ELR (cell line): ENCODE data around the gene PTPRN2.

Experiments
- DNase-seq: peaks from one replicate; pipeline ENCODE4 v3.0.0-alpha.2; 2015; ENCODE audit warnings: low read depth

The PTPRN2 gene

GRCh38 chr7:158067219-158067930, 520.2 kb downstream of the PTPRN2 start:
- no peak for DNase-seq

DNA sequence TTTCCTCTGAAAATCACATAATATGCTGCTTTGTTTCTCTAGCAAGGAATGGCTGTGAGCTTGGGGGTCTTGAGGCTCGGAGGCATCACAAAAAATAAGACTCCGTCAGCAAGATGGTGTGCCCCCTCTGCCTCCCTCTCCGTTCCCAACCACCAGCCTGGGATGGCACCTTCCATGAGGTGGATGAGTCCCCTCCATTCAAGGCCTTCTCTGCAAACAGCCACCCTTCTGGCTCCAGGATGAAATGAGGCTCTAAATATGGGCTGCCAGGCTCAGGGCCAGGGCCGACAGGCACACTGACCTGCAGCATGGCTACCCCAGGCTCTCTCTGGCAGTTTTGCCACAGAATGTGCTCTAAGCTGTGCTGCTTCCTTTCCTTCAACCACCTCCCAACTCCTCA, 521.5 kb downstream of the PTPRN2 start:
- DNase-seq, result no peak

GRCh38 chr7:158065340-158065739, 522.3 kb downstream of the PTPRN2 start:
- DNase-seq, result no peak

- DNase-seq, result no peak
These were observed 523.0 kb downstream of the PTPRN2 start for GRCh38 chr7:158064631-158065030.

GRCh38 chr7:158063850-158064610, 523.6 kb downstream of the PTPRN2 start:
- DNase-seq, result no peak

DNA sequence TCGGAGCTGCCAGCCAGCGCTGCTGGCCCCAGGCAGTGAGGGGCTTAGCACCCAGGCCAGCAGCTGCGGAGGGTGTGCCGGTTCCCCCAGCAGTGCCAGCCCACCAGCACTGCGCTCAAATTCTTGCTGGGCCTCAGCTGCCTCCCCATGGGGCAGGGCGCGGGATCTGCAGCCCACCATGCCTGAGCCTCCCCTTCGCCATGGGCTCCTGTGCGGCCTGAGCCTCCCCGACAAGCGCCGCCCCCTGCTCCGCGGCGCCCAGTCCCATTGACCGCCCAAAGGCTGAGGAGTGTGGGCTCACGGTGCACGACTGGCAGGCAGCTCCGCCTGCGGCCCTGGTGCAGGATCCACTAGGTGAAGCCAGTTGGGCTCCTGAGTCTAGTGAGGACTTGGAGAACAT, 525.0 kb downstream of the PTPRN2 start:
- no peak for DNase-seq

GRCh38 chr7:158061884-158062656, 525.6 kb downstream of the PTPRN2 start:
- no peak for DNase-seq

DNA sequence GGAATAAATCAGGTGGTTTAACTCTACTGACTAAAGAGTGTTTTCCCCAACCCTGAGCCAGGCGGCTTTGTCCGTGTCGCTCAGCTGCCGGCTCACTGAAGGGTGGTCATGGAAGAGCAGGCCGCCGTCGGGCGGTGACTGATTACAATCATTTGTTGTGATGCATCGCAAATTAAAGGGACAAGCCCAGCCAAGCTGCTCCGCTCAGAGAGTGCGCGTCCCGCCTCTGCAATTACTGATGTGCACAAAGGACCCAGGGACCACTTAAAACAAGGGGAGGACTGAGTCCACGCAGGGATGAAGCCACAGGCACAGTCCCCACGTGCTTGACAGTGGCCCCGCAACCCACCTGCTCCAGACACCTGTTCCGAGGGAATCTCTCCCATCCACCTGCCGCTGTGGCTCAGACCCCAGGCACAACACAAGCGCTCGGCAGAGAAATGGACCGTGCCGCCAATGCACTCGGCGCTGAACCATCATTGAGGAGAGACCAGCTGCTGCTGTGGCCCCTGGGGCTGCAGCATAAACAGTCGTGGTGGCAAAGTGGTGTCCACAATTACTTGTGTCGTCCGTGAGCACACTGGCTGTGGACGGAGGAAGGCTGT, 526.5 kb downstream of the PTPRN2 start:
- DNase-seq, result no peak

GRCh38 chr7:158060216-158060615, 527.4 kb downstream of the PTPRN2 start:
- no peak for DNase-seq

DNA sequence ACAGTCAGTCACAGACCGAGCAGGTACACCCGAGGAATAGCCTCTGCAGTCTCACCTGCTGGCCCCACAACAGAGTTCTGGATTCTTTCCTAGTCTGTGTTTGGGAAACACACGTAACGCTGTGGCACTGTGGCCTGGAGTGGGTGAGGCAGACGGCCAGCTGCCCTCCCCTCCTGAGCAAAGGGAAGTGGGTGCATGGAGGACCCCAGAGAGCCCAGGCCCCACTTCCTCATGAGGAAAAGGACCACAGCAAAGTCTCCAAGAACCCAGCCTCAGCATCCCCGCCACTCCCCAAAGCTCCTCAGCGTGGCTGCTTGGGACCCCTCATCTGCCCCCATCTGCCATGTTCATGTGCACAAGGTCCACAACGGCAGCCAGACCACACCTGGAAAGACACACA, 530.2 kb downstream of the PTPRN2 start:
- DNase-seq, result no peak

- DNase-seq, result no peak
These were observed 530.9 kb downstream of the PTPRN2 start for GRCh38 chr7:158056761-158057160.

DNA sequence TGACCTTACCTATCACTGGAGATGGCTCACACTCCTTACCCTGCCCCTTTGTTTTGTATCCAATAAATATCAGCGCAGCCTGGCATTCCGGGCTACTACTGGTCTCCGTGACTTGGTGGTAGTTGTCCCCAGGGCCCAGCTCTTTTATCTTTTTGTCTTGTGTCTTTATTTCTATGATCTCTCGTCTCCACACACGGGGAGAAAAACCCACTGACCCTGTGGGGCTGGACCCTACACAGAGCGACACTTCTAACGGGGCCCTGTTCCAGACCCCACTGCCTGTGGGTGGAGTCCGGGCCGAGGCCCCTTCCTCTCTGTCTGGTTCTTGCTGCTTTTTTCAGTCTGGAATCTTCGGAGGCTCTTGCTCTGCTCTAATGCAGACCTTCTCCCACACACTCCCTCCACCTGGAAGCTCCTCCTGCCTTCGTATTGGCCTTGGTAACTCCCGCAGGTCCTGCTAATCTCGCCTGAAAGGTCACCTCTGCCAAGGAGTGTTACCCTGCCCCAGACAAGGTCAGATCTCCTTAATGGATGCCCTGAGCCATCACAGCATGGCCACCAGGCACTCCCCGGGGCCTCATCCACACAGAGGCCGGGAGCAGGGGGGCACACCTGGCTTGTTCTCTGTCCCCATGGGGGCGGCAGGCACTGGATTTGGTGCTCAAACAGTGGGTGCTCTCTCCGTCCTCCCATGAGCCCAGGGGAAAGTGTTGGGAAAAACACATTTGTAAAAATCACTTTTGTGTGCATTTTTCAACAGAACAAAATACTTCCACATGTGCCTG, 531.7 kb downstream of the PTPRN2 start:
- DNase-seq, result no peak

DNA sequence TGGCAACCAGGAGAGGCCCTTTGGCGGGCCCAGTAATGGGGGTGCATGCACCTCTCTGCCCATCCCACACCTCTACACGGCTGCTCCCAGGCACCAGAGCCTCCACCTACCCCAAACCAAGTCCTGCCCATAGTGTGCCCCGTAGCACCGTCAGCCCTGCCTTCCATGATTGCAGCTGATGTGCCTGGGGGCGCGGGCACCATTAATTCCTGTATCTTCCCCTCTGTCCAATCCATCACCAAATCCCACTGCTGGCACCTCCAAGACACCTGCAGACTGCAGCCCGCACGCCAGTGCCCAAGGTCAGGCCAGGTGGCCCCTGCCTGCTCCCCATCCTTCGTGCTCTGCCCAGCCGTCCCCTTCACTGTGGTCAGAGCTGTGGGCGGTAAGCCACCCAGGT, 533.0 kb downstream of the PTPRN2 start:
- DNase-seq, result no peak

DNA sequence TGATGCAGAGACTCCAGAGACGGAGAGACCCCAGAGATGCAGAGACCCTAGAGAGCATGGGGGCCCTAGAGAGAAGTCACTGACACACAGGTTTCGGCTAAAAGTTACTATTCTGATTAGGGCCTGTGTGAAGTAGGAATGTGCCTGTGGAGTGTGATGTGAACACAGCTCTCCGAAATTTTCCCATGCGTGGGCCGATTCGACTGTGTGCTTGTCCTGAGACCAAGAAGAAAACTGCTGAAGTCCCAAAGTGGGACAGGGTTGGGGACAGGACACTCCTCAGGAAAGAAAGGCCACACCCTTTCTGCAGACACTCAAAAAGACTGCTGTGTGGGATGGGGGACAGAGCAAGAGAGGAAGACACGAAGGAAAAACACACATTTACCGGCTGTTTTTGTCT, 533.5 kb downstream of the PTPRN2 start:
- DNase-seq, result no peak

DNA sequence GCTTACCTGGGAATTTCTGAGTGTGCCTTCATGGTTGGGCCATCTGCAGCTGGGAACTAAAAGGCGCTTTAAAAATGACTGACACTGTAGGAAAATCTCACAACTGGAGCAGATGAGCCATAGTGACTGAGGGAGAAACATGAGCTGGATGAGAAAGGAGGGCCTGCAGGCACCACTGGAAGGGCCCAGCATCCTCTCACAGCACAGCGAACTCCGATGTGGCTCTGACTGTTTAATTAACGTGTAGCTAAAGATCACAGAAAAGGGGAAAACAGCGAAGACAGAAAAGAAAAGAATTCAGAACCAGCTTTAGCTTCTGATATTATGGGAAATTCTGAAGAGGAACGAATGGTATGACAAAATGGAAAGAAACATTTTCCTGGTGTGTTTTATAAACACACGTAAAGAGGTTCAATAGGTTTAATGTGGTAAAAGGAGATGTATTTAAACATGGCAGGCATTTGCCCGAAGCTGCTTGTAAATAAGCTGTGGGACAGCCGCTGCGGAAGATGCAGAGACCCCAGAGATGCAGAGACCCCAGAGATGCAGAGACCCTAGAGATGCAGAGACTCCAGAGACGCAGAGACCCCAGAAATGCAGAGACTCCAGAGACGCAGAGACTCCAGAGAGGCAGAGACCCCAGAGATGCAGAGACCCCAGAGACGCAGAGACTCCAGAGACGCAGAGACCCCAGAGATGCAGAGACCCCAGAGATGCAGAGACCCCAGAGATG, 534.3 kb downstream of the PTPRN2 start:
- DNase-seq, result no peak

GRCh38 chr7:158052381-158053060, 535.1 kb downstream of the PTPRN2 start:
- no peak for DNase-seq

DNA sequence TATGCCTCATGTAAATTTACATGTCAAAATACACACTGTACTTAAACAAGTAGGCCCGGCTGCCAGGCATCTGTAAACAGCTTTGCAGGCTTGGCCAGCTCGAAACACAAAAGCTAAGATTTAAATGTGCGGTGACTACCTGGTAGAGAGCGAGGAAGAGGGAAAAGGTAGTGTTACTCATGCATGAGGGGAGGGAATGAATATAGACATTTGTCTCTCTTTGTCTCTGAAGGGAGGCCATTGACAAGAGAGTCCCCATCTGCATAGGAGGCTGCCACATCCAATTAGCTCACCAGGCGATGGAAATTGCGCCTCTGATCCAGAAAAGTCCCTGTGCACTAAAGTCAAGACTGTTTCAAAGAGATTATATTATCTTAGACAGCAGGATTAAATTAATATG, 535.8 kb downstream of the PTPRN2 start:
- no peak for DNase-seq

- no peak for DNase-seq
These were observed 536.5 kb downstream of the PTPRN2 start for GRCh38 chr7:158050978-158051651.

- no peak for DNase-seq
These were observed 537.1 kb downstream of the PTPRN2 start for GRCh38 chr7:158050441-158050977.

DNA sequence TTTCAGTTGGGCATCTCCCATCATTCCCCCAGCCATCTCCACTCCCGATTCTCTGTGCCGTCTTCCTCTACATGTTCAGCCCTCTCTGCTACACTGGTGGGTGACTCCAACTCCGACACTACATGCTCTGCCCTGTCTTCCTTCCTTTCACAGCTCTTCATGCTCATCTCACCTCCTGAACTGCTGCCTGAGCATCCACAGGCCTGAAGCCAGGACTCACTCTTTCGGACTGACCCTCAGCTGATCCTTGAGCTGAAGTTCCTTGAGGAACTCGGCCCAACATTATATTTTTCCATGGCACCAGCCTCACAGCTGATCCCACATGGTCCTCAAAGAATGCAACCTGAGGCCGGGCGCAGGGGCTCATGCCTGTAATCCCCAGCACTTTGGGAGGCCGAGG, 538.4 kb downstream of the PTPRN2 start:
- DNase-seq, result no peak
